GM18858 (cell line): ENCODE results near the gene ABCC8.
A peak's percentile ranks its signal among the peaks of the same experiment; 100 is the strongest.

Experiments
- ATAC-seq: cut with Tn5 transposase; IDR thresholded peaks from one replicate; pipeline ENCODE4 v1.9.1; 2021; ENCODE audit not compliant: unreplicated experiment

ABCC8 gene

GRCh38 chr11:17406818-17407149 is 69.9 kb downstream of the ABCC8 start:
- ATAC-seq = no peak

GRCh38 chr11:17406082-17406817 is 70.4 kb downstream of the ABCC8 start:
- no peak for ATAC-seq

GRCh38 chr11:17405232-17406005 is 71.2 kb downstream of the ABCC8 start:
- no peak for ATAC-seq

- no peak for ATAC-seq
Measured at GRCh38 chr11:17403980-17404759, 72.5 kb downstream of the ABCC8 start.

GRCh38 chr11:17402486-17402885 is 74.2 kb downstream of the ABCC8 start:
- no peak for ATAC-seq

GRCh38 chr11:17401841-17402240 is 74.8 kb downstream of the ABCC8 start:
- ATAC-seq = no peak

- ATAC-seq = no peak
Measured at GRCh38 chr11:17401316-17401715, 75.3 kb downstream of the ABCC8 start.

GRCh38 chr11:17400048-17400775 is 76.4 kb downstream of the ABCC8 start:
- ATAC-seq = peak; percentile 59

GRCh38 chr11:17399236-17399635 is 77.4 kb downstream of the ABCC8 start:
- no peak for ATAC-seq

GRCh38 chr11:17397311-17398002 is 79.2 kb downstream of the ABCC8 start:
- ATAC-seq = no peak

- no peak for ATAC-seq
Measured at GRCh38 chr11:17396598-17397310, 79.9 kb downstream of the ABCC8 start.

GRCh38 chr11:17395978-17396377 is 80.7 kb downstream of the ABCC8 start:
- ATAC-seq = no peak

GRCh38 chr11:17395554-17395961 is 81.1 kb downstream of the ABCC8 start:
- ATAC-seq = no peak

GRCh38 chr11:17394743-17395390 is 81.8 kb downstream of the ABCC8 start:
- no peak for ATAC-seq

- ATAC-seq = no peak
Measured at GRCh38 chr11:17393472-17393871, 83.2 kb downstream of the ABCC8 start.

GRCh38 chr11:17392872-17393271 is 83.8 kb downstream of the ABCC8 start:
- ATAC-seq = no peak

- ATAC-seq = no peak
Measured at GRCh38 chr11:17391493-17392355, 84.9 kb downstream of the ABCC8 start.

- no peak for ATAC-seq
Measured at GRCh38 chr11:17389957-17390649, 86.5 kb downstream of the ABCC8 start.
